Heart left ventricle (tissue), 16 donors: ENCODE results near the gene VMP1. TPM values are rescaled to one million over a fixed set of nuclear protein-coding genes. Genes with fewer than 3 reads are reported as not detected.
"Not testable (repeated sequence)": the region's sequence is repeated elsewhere in the genome, so short reads cannot be mapped to it uniquely, and the experiment has no call there.

Experiments
- ATAC-seq, 4 donors: fragments of 200-7000 bp; cut with Tn5 transposase; one replicate each; pipeline ENCODE4 v1.9.1; 2020 to 2022; ENCODE audit warnings: moderate library complexity in 4 of 4, mild to moderate bottlenecking in 3 of 4, moderate number of reproducible peaks in 1 of 4
- DNase-seq, 5 donors: peaks; one replicate each; pipeline ENCODE4 v3.0.0-alpha.2; 2020
- H3K27ac ChIP-seq, 12 donors: fragments of 200-600 bp; sonication (generic) in 4 of 12; one replicate each; pipeline versions ENCODE4 v1.5.0 to v1.8.0; 2016 to 2022; ENCODE audit warnings: mild to moderate bottlenecking in 2 of 12
- H3K27me3 ChIP-seq, 9 donors: fragments of 200-600 bp; sonication (generic) in 2 of 9; one replicate each; pipeline versions ENCODE4 v1.5.1 to v1.8.0; 2016 to 2022; ENCODE audit warnings: mild to moderate bottlenecking in 3 of 9
- H3K36me3 ChIP-seq, 9 donors: fragments of 200-600 bp; sonication (generic) in 2 of 9; one replicate each; pipeline versions ENCODE4 v1.5.0 to v1.8.0; 2018 to 2022; ENCODE audit warnings: mild to moderate bottlenecking in 2 of 9
- H3K4me1 ChIP-seq, 12 donors: fragments of 200-600 bp; sonication (generic) in 4 of 12; one replicate each; pipeline versions ENCODE4 v1.5.0 to v1.8.0; 2016 to 2022; ENCODE audit warnings: mild to moderate bottlenecking in 3 of 12
- H3K4me3 ChIP-seq, 12 donors: fragments of 200-600 bp; sonication (generic) in 4 of 12; one replicate each; pipeline versions ENCODE4 v1.5.0 to v1.8.0; 2017 to 2022; ENCODE audit warnings: mild to moderate bottlenecking in 9 of 12, moderate library complexity in 4 of 12
- H3K9me3 ChIP-seq, 12 donors: fragments of 200-600 bp; sonication (generic) in 4 of 12; one replicate each; pipeline versions ENCODE4 v1.5.0 to v1.8.0; 2016 to 2022; ENCODE audit warnings: mild to moderate bottlenecking in 1 of 12
- CTCF ChIP-seq, 12 donors: fragments of 200-600 bp; sonication (generic) in 4 of 12; IDR thresholded peaks; one replicate each; pipeline versions ENCODE4 v1.5.0 to v1.8.0; 2018 to 2022; ENCODE audit warnings: antibody characterized with exemption in 12 of 12, mild to moderate bottlenecking in 5 of 12
- POLR2A ChIP-seq, 2 donors: fragments of 450-650 bp; IDR thresholded peaks; one replicate each; pipeline ENCODE4 v1.6.1; 2017; ENCODE audit warnings: antibody characterized with exemption in 2 of 2, mild to moderate bottlenecking in 2 of 2, moderate library complexity in 2 of 2
- WGBS, 4 donors: extraction: QIAGEN DNeasy Blood & Tissue Kit in 2 of 4; methylation state at CpG; one replicate each; pipeline versions ENCODE4 v1.1.5 to v1.1.7; 2013 to 2018; 5-methylcytosine and 5-hydroxymethylcytosine counted together
- intact Hi-C, 10 donors: fragments of 100-400 bp; cut with DNase I; formaldehyde crosslinking; loops; one replicate each; pipeline versions ENCODE4 v1.11.1 to v1.14.2; 2022
- polyA plus RNA-seq, 2 donors: library from polyadenylated mRNA; stranded (reverse); fragments of 200-250 nt; gene quantifications; one replicate each; pipeline ENCODE4 v1.2.3, GENCODE V29; 2013
- total RNA-seq, 9 donors: library from RNA; depleted of rRNA in 2 of 9; stranded (reverse); fragments of >200 nt in 2 of 9; fragmentation: NEBNext Ultra II Directional in 3 of 9; extraction: Animal tissue kit (Norgen Biotek cat#: 25700) in 3 of 9; gene quantifications; one replicate each; pipeline versions ENCODE4 v1.1.0 to v1.2.4, GENCODE V29; 2016 to 2023
- donor health status: ischemic (EF 13 %, LVEDD 7.1; RV severe dilation, severe dysfunction).
- donor health status: healthy with polysubstance abuse.
- donor health status: DM: no; HTN: yes; CAD: no.
- donor health status: DM: no; HTN: no; CAD: no.
- donor health status: ischemic (EF 25% LVEDD 6.9; RV normal size, moderate dysfunction).
- donor health status: ischemic (EF 25% LVEDD 5.7; RV mildly dilated, moderate dysfunction).
- donor health status: healthy.
- donor health status: DM: yes; HTN: yes; CAD: no.
- donor health status: ischemic (EF 35%, LVEDD 5.7; RV mildly dilated, moderate dysfunction).
- donor health status: nonischemic (EF 11% LVEDD 7.7; RV severe dilation, severe dysfunction).
- donor health status: DM: yes; HTN: yes; CAD: no.
- donor health status: PGD.
- donor health status: ischemic (EF 29% LVEDD 5.4; RV normal size, mild dysfunction).
- donor health status: nonischemic (EF 23%, LVEDD 6.1; RV moderate dilation, normal function).

VMP1 gene
- total and polyA plus RNA-seq, 11 donors: 19.3 to 181 (median 50.1) TPM

GRCh38 chr17:59872351-59872750 lies 164.9 kb downstream of the VMP1 start:
- no peak for ATAC-seq
- intact Hi-C loops: no loop called here
- H3K36me3 ChIP-seq: peaks cover 0 to 66% (median 31%) of the 10 kb centered on the region in 9 donors
- no peak overlapping the region for H3K27ac ChIP-seq
- H3K4me1 ChIP-seq: no peaks in the 10 kb centered on the region
- TF ChIP-seq CTCF (IDR thresholded peaks at IDR 0.05): no peak
- H3K9me3 ChIP-seq: no peaks in the 10 kb centered on the region
- no peaks in the 10 kb centered on the region for H3K27me3 ChIP-seq
- no peak for DNase-seq
- H3K4me3 ChIP-seq: no peak overlapping the region

GRCh38 chr17:59873414-59873813 lies 166.0 kb downstream of the VMP1 start:
- H3K36me3 ChIP-seq: peaks cover 0 to 73% (median 41%) of the 10 kb centered on the region in 9 donors
- intact Hi-C loops, H3K4me3 ChIP-seq, ATAC-seq, H3K4me1 ChIP-seq, DNase-seq, H3K9me3 ChIP-seq, H3K27ac ChIP-seq, H3K27me3 ChIP-seq: not testable (repeated sequence)
- 95 to 99% (median 96%) methylated on average over 8 of the region's 8 CpGs for WGBS, 4 donors

- ATAC-seq (no peak), DNase-seq (no peak)
- no peaks in the 10 kb centered on the region for H3K4me1 ChIP-seq
- peaks cover 0 to 83% (median 51%) of the 10 kb centered on the region in 9 donors for H3K36me3 ChIP-seq
- H3K27me3 ChIP-seq: no peaks in the 10 kb centered on the region
- TF ChIP-seq POLR2A (IDR thresholded peaks at IDR 0.05) (no peak), CTCF (IDR thresholded peaks at IDR 0.05) (no peak)
- no peak overlapping the region for H3K4me3 ChIP-seq
- intact Hi-C loops: no loop called here
- WGBS, 4 donors: 92 to 96% (median 95%) methylated on average over 2 of the region's 2 CpGs
- H3K9me3 ChIP-seq: no peaks in the 10 kb centered on the region
- H3K27ac ChIP-seq: no peak overlapping the region
Measured at GRCh38 chr17:59874376-59874775, 166.9 kb downstream of the VMP1 start.

GRCh38 chr17:59876107-59876506 lies 168.7 kb downstream of the VMP1 start:
- DNase-seq (no peak), ATAC-seq (no peak)
- intact Hi-C loops: no loop called here
- no peak for TF ChIP-seq POLR2A (IDR thresholded peaks at IDR 0.05)
- no peak for TF ChIP-seq CTCF (IDR thresholded peaks at IDR 0.05)
- 94 to 97% (median 96%) methylated on average over 3 of the region's 3 CpGs for WGBS, 4 donors
- no peaks in the 10 kb centered on the region for H3K27me3 ChIP-seq
- no peaks in the 10 kb centered on the region for H3K9me3 ChIP-seq
- H3K27ac ChIP-seq: no peak overlapping the region
- no peak overlapping the region for H3K4me3 ChIP-seq
- H3K36me3 ChIP-seq: peaks cover 0 to 99% (median 66%) of the 10 kb centered on the region in 9 donors
- H3K4me1 ChIP-seq: no peaks in the 10 kb centered on the region

- no peak overlapping the region for H3K27ac ChIP-seq
- DNase-seq (no peak), ATAC-seq (no peak)
- H3K27me3 ChIP-seq: no peaks in the 10 kb centered on the region
- H3K4me3 ChIP-seq: no peak overlapping the region
- peaks cover 0 to 98% (median 76%) of the 10 kb centered on the region in 9 donors for H3K36me3 ChIP-seq
- intact Hi-C loops: no loop called here
- TF ChIP-seq POLR2A (IDR thresholded peaks at IDR 0.05): no peak
- H3K9me3 ChIP-seq: no peaks in the 10 kb centered on the region
- no peaks in the 10 kb centered on the region for H3K4me1 ChIP-seq
- 91 to 92% (median 91%) methylated on average over 5 of the region's 5 CpGs for WGBS, 4 donors
Measured at GRCh38 chr17:59877965-59878364, 170.5 kb downstream of the VMP1 start.
